Stimulated activated CD4-positive, alpha-beta T cell treated with anti-CD3 and anti-CD28 coated beads, Interleukin-12 subunit alpha, Interleukin-12 subunit beta, amount 100 ng/mL, for 48 hours (primary cell): ENCODE measurements around the gene GAB4.
"Not testable (repeated sequence)": the region's sequence is repeated elsewhere in the genome, so short reads cannot be mapped to it uniquely, and the experiment has no call there.

Experiments used
- DNase-seq, 3 donors: peaks; one replicate each; pipeline ENCODE4 v3.0.0-alpha.2; 2020; ENCODE audit warnings: low read depth in 2 of 3, low spot score in 1 of 3

Gene GAB4

GRCh38 chr22:16915701-16916100, 92.3 kb downstream of the GAB4 start:
- peak in 1 of 3 donors; percentile 9 for DNase-seq

- DNase-seq, result not testable (repeated sequence)
These were observed 93.1 kb downstream of the GAB4 start for GRCh38 chr22:16914911-16915310.

- DNase-seq, result no peak
These were observed 94.0 kb downstream of the GAB4 start for GRCh38 chr22:16914006-16914405.

GRCh38 chr22:16912281-16912680, 95.7 kb downstream of the GAB4 start:
- no peak for DNase-seq
